GM23338 (cell line): ENCODE results near the gene SOX9. TPM values are rescaled to one million over a fixed set of nuclear protein-coding genes. Genes with fewer than 3 reads are reported as not detected.

ENCODE experiments used
- ATAC-seq: fragments of 200-7000 bp; cut with Tn5 transposase; 3 replicates; pipeline ENCODE4 v1.9.1; 2020
- DNase-seq: peaks from one replicate; pipeline ENCODE4 v3.0.0-alpha.2; 2015; ENCODE audit warnings: low spot score
- H2AFZ ChIP-seq: fragments of 200-600 bp; sonication (generic); 2 replicates; pipeline ENCODE4 v1.8.0; 2016; ENCODE audit warnings: antibody characterized with exemption, mild to moderate bottlenecking, moderate library complexity
- H3F3A ChIP-seq: fragments of 200-600 bp; sonication (generic); replicated peaks from 2 replicates; pipeline ENCODE4 v1.8.0; 2017; ENCODE audit warnings: antibody characterized with exemption, mixed run types, low read depth
- H3K27ac ChIP-seq: fragments of 200-600 bp; sonication (generic); 2 replicates; pipeline ENCODE4 v1.6.1; 2016; ENCODE audit warnings: low read depth
- H3K27me3 ChIP-seq: fragments of 200-600 bp; sonication (generic); 2 replicates; pipeline ENCODE4 v1.8.0; 2016; ENCODE audit warnings: mild to moderate bottlenecking, mixed run types, moderate library complexity; ENCODE audit not compliant: insufficient read depth
- H3K36me3 ChIP-seq: fragments of 200-600 bp; sonication (generic); 2 replicates; pipeline ENCODE4 v1.8.0; 2016; ENCODE audit warnings: mild to moderate bottlenecking; ENCODE audit not compliant: insufficient read depth
- H3K4me1 ChIP-seq: fragments of 200-600 bp; sonication (generic); 2 replicates; pipeline ENCODE4 v1.8.0; 2016; ENCODE audit warnings: mild to moderate bottlenecking, moderate library complexity; ENCODE audit not compliant: insufficient read depth
- H3K4me2 ChIP-seq: fragments of 200-600 bp; sonication (generic); 2 replicates; pipeline ENCODE4 v1.7.1; 2017; ENCODE audit warnings: mixed run types
- H3K4me3 ChIP-seq: fragments of 200-600 bp; sonication (generic); 2 replicates; pipeline ENCODE4 v1.6.1; 2016; ENCODE audit warnings: mixed run types
- H3K79me2 ChIP-seq: fragments of 200-600 bp; sonication (generic); replicated peaks from 2 replicates; pipeline ENCODE4 v1.8.0; 2017; ENCODE audit warnings: mild to moderate bottlenecking; ENCODE audit not compliant: insufficient read depth
- H3K9me2 ChIP-seq: fragments of 200-600 bp; sonication (generic); 2 replicates; pipeline ENCODE4 v1.8.0; 2017; ENCODE audit not compliant: insufficient read depth
- H4K20me1 ChIP-seq: fragments of 200-600 bp; sonication (generic); replicated peaks from 2 replicates; pipeline ENCODE4 v1.8.0; 2017; ENCODE audit warnings: mild to moderate bottlenecking; ENCODE audit not compliant: insufficient read depth
- H3K27ac Mint-ChIP-seq: 2 replicates; pipeline ENCODE4 v1.8.0; 2020; ENCODE audit warnings: inconsistent platforms, mild to moderate bottlenecking, moderate library complexity, mixed read lengths
- H3K27me3 Mint-ChIP-seq: 3 replicates; pipeline ENCODE4 v1.8.0; 2022; ENCODE audit warnings: low read depth, mild to moderate bottlenecking, moderate library complexity, mixed read lengths, inconsistent platforms; ENCODE audit not compliant: insufficient read depth, poor library complexity
- H3K36me3 Mint-ChIP-seq: 3 replicates; pipeline ENCODE4 v1.8.0; 2021; ENCODE audit warnings: low read depth, mild to moderate bottlenecking, inconsistent platforms, moderate library complexity, mixed read lengths
- H3K4me1 Mint-ChIP-seq: 3 replicates; pipeline ENCODE4 v1.8.0; 2020; ENCODE audit warnings: mild to moderate bottlenecking, inconsistent platforms, mixed read lengths
- H3K4me3 Mint-ChIP-seq: 3 replicates; pipeline ENCODE4 v1.8.0; 2021; ENCODE audit warnings: moderate library complexity, mild to moderate bottlenecking, inconsistent platforms, mixed read lengths
- H3K9me3 Mint-ChIP-seq: 3 replicates; pipeline ENCODE4 v1.8.0; 2020; ENCODE audit warnings: moderate library complexity, mild to moderate bottlenecking, inconsistent platforms, mixed read lengths
- CREB1 ChIP-seq: fragments of 250-450 bp; sonication (Bioruptor Pico); IDR thresholded peaks from 2 replicates; pipeline ENCODE4 v1.5.0; 2020; ENCODE audit warnings: low read depth, mild to moderate bottlenecking, moderate library complexity
- EZH2 ChIP-seq: fragments of 200-600 bp; sonication (generic); IDR thresholded peaks from one replicate; pipeline ENCODE4 v1.8.0; 2017; ENCODE audit warnings: antibody characterized with exemption, mild to moderate bottlenecking, low read depth; ENCODE audit not compliant: unreplicated experiment
- EZH2phosphoT487 ChIP-seq: fragments of 200-600 bp; sonication (generic); IDR thresholded peaks from one replicate; pipeline ENCODE4 v1.8.1; 2018; ENCODE audit warnings: antibody characterized with exemption; ENCODE audit not compliant: unreplicated experiment
- JUNB ChIP-seq: IDR thresholded peaks from one replicate; pipeline ENCODE4 v1.6.1; 2016; ENCODE audit warnings: antibody characterized with exemption; ENCODE audit not compliant: unreplicated experiment
- NANOG ChIP-seq: IDR thresholded peaks from 2 replicates; pipeline ENCODE4 v1.6.1; 2016; ENCODE audit warnings: antibody characterized with exemption, borderline replicate concordance
- POLR2AphosphoS5 ChIP-seq: IDR thresholded peaks from 2 replicates; pipeline ENCODE4 v1.6.1; 2016; ENCODE audit warnings: antibody characterized with exemption, low read depth
- STAT1 ChIP-seq: IDR thresholded peaks from one replicate; pipeline ENCODE4 v1.6.1; 2016; ENCODE audit warnings: antibody characterized with exemption; ENCODE audit not compliant: unreplicated experiment
- ZNF114 ChIP-seq: fragments of 250-450 bp; sonication (Bioruptor Pico); IDR thresholded peaks from 2 replicates; pipeline ENCODE4 v1.5.0; 2020; ENCODE audit warnings: mild to moderate bottlenecking, moderate library complexity
- ZNF331 ChIP-seq: fragments of 250-450 bp; sonication (Bioruptor Pico); IDR thresholded peaks from 2 replicates; pipeline ENCODE4 v1.5.0; 2020; ENCODE audit warnings: low read depth, mild to moderate bottlenecking, moderate library complexity
- polyA plus RNA-seq: library from polyadenylated mRNA; unstranded; fragments of >200 nt; fragmentation: Nextera tagmentation; extraction: Ambion mirVana; gene quantifications from 2 replicates; pipeline ENCODE4 v1.2.1, GENCODE V29; 2016
- total RNA-seq: library from RNA; depleted of rRNA; stranded (reverse); fragments of >200 nt; shearing (Covaris generic); gene quantifications from 2 replicates; pipeline ENCODE4 v1.2.3, GENCODE V29; 2014
- TF ChIP-seq, protein P1 (sequence below): fragments of 250-450 bp; sonication (Bioruptor Pico); IDR thresholded peaks from 2 replicates; pipeline ENCODE4 v1.5.0; 2020; ENCODE audit warnings: mild to moderate bottlenecking, moderate library complexity
- TF ChIP-seq, protein P2 (sequence below): IDR thresholded peaks from 2 replicates; pipeline ENCODE4 v1.6.1; 2016; ENCODE audit warnings: antibody characterized with exemption
- TF ChIP-seq, protein P3 (sequence below): IDR thresholded peaks from one replicate; pipeline ENCODE4 v1.6.1; 2018; ENCODE audit warnings: antibody characterized with exemption; ENCODE audit not compliant: unreplicated experiment
- TF ChIP-seq, protein P4 (sequence below), 2 experiments: fragments of 200-600 bp in 1 of 2; sonication (generic) in 1 of 2; conservative IDR thresholded peaks; 2 replicates each; pipeline versions ENCODE4 v1.5.1 to v1.6.1; 2016 to 2017; ENCODE audit warnings: antibody characterized with exemption in 2 of 2, low read depth in 2 of 2, mild to moderate bottlenecking in 2 of 2, moderate library complexity in 1 of 2

SOX9 gene
- total and polyA plus RNA-seq, 2 experiments from 2014 or later = 4.4 TPM

DNA sequence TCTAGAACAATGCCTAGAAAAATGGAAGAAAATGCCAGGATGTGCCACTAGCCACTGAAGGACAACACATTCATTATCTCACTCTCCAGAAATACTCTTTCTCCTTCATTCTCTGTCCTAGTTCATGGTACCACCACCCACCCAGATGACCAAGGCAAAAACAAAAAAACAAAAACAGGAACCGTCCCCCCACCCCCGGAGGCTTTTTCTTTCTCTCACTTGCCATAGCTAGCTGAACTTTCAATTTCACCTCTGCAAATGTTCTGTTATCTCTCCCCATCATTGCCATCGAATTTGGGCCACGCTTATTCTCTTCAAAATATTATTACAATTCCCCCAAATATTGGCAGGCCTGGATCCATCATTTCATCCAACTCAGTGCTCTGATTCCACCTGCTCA lies 49.0 kb downstream of the SOX9 start:
- no peak overlapping the region for H3K4me3 Mint-ChIP-seq
- no peak overlapping the region for H3K27ac Mint-ChIP-seq
- ATAC-seq (no peak), DNase-seq (no peak)
- H3K27me3 Mint-ChIP-seq = peaks cover 7% of the 10 kb centered on the region
- H3K4me1 Mint-ChIP-seq = peaks cover 27% of the 10 kb centered on the region
- TF ChIP-seq STAT1 (no peak), EZH2 (no peak), NANOG (no peak), EZH2phosphoT487 (no peak), ZNF331 (no peak), CREB1 (no peak), JUNB (no peak), POLR2AphosphoS5 (no peak), ZNF114 (CRISPR knock-in tag) (no peak)
- TF ChIP-seq, protein P1, sequence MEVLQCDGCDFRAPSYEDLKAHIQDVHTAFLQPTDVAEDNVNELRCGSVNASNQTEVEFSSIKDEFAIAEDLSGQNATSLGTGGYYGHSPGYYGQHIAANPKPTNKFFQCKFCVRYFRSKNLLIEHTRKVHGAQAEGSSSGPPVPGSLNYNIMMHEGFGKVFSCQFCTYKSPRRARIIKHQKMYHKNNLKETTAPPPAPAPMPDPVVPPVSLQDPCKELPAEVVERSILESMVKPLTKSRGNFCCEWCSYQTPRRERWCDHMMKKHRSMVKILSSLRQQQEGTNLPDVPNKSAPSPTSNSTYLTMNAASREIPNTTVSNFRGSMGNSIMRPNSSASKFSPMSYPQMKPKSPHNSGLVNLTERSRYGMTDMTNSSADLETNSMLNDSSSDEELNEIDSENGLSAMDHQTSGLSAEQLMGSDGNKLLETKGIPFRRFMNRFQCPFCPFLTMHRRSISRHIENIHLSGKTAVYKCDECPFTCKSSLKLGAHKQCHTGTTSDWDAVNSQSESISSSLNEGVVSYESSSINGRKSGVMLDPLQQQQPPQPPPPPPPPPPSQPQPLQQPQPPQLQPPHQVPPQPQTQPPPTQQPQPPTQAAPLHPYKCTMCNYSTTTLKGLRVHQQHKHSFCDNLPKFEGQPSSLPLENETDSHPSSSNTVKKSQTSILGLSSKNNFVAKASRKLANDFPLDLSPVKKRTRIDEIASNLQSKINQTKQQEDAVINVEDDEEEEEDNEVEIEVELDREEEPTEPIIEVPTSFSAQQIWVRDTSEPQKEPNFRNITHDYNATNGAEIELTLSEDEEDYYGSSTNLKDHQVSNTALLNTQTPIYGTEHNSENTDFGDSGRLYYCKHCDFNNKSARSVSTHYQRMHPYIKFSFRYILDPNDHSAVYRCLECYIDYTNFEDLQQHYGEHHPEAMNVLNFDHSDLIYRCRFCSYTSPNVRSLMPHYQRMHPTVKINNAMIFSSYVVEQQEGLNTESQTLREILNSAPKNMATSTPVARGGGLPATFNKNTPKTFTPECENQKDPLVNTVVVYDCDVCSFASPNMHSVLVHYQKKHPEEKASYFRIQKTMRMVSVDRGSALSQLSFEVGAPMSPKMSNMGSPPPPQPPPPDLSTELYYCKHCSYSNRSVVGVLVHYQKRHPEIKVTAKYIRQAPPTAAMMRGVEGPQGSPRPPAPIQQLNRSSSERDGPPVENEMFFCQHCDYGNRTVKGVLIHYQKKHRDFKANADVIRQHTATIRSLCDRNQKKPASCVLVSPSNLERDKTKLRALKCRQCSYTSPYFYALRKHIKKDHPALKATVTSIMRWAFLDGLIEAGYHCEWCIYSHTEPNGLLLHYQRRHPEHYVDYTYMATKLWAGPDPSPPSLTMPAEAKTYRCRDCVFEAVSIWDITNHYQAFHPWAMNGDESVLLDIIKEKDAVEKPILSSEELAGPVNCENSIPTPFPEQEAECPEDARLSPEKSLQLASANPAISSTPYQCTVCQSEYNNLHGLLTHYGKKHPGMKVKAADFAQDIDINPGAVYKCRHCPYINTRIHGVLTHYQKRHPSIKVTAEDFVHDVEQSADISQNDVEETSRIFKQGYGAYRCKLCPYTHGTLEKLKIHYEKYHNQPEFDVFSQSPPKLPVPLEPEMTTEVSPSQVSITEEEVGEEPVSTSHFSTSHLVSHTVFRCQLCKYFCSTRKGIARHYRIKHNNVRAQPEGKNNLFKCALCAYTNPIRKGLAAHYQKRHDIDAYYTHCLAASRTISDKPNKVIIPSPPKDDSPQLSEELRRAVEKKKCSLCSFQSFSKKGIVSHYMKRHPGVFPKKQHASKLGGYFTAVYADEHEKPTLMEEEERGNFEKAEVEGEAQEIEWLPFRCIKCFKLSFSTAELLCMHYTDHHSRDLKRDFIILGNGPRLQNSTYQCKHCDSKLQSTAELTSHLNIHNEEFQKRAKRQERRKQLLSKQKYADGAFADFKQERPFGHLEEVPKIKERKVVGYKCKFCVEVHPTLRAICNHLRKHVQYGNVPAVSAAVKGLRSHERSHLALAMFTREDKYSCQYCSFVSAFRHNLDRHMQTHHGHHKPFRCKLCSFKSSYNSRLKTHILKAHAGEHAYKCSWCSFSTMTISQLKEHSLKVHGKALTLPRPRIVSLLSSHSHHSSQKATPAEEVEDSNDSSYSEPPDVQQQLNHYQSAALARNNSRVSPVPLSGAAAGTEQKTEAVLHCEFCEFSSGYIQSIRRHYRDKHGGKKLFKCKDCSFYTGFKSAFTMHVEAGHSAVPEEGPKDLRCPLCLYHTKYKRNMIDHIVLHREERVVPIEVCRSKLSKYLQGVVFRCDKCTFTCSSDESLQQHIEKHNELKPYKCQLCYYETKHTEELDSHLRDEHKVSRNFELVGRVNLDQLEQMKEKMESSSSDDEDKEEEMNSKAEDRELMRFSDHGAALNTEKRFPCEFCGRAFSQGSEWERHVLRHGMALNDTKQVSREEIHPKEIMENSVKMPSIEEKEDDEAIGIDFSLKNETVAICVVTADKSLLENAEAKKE (CRISPR knock-in tag) = no peak
- TF ChIP-seq, protein P2, sequence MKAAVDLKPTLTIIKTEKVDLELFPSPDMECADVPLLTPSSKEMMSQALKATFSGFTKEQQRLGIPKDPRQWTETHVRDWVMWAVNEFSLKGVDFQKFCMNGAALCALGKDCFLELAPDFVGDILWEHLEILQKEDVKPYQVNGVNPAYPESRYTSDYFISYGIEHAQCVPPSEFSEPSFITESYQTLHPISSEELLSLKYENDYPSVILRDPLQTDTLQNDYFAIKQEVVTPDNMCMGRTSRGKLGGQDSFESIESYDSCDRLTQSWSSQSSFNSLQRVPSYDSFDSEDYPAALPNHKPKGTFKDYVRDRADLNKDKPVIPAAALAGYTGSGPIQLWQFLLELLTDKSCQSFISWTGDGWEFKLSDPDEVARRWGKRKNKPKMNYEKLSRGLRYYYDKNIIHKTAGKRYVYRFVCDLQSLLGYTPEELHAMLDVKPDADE = no peak
- TF ChIP-seq, protein P3, sequence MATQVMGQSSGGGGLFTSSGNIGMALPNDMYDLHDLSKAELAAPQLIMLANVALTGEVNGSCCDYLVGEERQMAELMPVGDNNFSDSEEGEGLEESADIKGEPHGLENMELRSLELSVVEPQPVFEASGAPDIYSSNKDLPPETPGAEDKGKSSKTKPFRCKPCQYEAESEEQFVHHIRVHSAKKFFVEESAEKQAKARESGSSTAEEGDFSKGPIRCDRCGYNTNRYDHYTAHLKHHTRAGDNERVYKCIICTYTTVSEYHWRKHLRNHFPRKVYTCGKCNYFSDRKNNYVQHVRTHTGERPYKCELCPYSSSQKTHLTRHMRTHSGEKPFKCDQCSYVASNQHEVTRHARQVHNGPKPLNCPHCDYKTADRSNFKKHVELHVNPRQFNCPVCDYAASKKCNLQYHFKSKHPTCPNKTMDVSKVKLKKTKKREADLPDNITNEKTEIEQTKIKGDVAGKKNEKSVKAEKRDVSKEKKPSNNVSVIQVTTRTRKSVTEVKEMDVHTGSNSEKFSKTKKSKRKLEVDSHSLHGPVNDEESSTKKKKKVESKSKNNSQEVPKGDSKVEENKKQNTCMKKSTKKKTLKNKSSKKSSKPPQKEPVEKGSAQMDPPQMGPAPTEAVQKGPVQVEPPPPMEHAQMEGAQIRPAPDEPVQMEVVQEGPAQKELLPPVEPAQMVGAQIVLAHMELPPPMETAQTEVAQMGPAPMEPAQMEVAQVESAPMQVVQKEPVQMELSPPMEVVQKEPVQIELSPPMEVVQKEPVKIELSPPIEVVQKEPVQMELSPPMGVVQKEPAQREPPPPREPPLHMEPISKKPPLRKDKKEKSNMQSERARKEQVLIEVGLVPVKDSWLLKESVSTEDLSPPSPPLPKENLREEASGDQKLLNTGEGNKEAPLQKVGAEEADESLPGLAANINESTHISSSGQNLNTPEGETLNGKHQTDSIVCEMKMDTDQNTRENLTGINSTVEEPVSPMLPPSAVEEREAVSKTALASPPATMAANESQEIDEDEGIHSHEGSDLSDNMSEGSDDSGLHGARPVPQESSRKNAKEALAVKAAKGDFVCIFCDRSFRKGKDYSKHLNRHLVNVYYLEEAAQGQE = no peak
- TF ChIP-seq, protein P4, sequence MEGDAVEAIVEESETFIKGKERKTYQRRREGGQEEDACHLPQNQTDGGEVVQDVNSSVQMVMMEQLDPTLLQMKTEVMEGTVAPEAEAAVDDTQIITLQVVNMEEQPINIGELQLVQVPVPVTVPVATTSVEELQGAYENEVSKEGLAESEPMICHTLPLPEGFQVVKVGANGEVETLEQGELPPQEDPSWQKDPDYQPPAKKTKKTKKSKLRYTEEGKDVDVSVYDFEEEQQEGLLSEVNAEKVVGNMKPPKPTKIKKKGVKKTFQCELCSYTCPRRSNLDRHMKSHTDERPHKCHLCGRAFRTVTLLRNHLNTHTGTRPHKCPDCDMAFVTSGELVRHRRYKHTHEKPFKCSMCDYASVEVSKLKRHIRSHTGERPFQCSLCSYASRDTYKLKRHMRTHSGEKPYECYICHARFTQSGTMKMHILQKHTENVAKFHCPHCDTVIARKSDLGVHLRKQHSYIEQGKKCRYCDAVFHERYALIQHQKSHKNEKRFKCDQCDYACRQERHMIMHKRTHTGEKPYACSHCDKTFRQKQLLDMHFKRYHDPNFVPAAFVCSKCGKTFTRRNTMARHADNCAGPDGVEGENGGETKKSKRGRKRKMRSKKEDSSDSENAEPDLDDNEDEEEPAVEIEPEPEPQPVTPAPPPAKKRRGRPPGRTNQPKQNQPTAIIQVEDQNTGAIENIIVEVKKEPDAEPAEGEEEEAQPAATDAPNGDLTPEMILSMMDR (conservative IDR thresholded peaks at IDR 0.05; ENCODE audit: low read depth in 2 of 2) = no peak
- Histone ChIP-seq H3K27me3 (no peaks in the 10 kb centered on the region), H4K20me1 (no peaks in the 10 kb centered on the region), H3K79me2 (no peaks in the 10 kb centered on the region), H3K36me3 (no peaks in the 10 kb centered on the region), H2AFZ (no peak overlapping the region), H3K27ac (no peak overlapping the region), H3K9me2 (0 out of 2 replicates have a peak, but pooled peaks cover 9% of the 10 kb centered on the region), H3F3A (no peaks in the 10 kb centered on the region), H3K4me2 (no peak overlapping the region), H3K4me1 (peaks cover 16% of the 10 kb centered on the region), H3K4me3 (no peak overlapping the region)
- H3K36me3 Mint-ChIP-seq = no peaks in the 10 kb centered on the region
- no peaks in the 10 kb centered on the region for H3K9me3 Mint-ChIP-seq
